ENCODE data around the gene NDUFA8. TPM values are rescaled to one million over a fixed set of nuclear protein-coding genes. Genes with fewer than 3 reads are reported as not detected.

The NDUFA8 gene
- total RNA-seq, 1 experiment from 2014 or later, result 70.7 TPM

DNA sequence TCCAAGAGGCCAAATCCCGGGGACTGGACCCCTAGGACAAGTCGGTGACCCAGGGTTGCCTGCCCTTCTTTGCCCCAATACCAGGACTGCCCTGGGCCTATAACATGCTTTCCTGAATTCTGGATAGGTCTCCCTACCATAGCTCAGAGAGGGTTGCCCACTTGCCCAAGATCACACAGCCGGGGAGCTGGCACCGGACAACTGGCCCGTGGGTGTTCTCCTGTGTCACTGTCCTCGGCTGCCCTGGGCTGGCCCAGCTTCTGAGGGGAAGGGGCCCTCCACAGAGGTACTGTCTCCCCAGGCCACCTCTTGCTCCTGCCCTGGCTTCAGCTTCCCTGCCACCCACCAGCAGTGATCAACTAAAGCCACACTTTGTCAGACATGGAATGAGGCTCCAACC is 37.6 kb downstream of the NDUFA8 start (continued):
- TF ChIP-seq, protein P1, sequence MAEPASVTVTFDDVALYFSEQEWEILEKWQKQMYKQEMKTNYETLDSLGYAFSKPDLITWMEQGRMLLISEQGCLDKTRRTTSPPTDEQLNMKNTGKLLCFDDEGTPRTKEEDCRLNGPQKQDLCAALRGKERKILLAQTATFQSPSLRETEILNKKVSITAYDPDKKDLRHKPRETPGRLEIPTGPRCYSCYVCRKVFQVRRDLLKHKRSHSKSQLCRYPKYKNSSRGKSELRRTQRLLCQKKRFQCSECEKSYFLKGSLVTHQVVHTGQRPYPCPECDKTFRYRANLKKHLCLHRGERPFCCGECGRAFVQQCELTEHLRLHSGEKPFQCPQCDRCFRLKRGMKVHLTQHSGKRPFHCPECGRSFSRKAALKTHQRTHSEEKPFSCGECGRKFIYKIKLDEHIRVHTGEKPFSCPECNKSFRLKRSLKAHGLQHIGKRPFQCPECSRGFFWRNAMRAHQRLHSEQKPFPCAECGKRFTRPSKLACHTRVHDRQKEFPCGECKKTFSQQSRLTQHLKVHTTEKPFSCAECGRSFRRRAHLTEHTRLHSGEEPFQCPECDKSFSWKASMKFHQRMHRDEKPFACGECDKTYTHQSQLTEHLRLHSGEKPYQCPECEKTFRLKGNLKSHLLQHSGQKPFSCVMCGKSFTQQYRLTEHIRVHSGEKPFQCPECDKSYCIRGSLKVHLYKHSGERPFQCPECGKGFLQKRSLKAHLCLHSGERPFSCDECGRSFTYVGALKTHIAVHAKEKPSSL (CRISPR knock-in tag; conservative IDR thresholded peaks at IDR 0.05), result no peak
- TF ChIP-seq CBFB (CRISPR knock-in tag; IDR thresholded peaks at IDR 0.05; ENCODE audit: low read depth) (no peak), ZNF121 (CRISPR knock-in tag; IDR thresholded peaks at IDR 0.05) (no peak), ZNF512 (CRISPR knock-in tag; IDR thresholded peaks at IDR 0.05; ENCODE audit: borderline replicate concordance) (no peak), TEAD4 (CRISPR knock-in tag; IDR thresholded peaks at IDR 0.05) (no peak), FOXK1 (CRISPR knock-in tag; IDR thresholded peaks at IDR 0.05) (no peak), PRDM15 (CRISPR knock-in tag; IDR thresholded peaks at IDR 0.05) (no peak), GRHL2 (CRISPR knock-in tag; IDR thresholded peaks at IDR 0.05; ENCODE audit: insufficient replicate concordance, severe bottlenecking) (no peak), JUN (CRISPR knock-in tag; IDR thresholded peaks at IDR 0.05) (no peak), SMAD4 (CRISPR knock-in tag; IDR thresholded peaks at IDR 0.05) (no peak), ESRRA (CRISPR knock-in tag; IDR thresholded peaks at IDR 0.05; ENCODE audit: borderline replicate concordance) (no peak), SOX15 (CRISPR knock-in tag; IDR thresholded peaks at IDR 0.05) (no peak)

DNA sequence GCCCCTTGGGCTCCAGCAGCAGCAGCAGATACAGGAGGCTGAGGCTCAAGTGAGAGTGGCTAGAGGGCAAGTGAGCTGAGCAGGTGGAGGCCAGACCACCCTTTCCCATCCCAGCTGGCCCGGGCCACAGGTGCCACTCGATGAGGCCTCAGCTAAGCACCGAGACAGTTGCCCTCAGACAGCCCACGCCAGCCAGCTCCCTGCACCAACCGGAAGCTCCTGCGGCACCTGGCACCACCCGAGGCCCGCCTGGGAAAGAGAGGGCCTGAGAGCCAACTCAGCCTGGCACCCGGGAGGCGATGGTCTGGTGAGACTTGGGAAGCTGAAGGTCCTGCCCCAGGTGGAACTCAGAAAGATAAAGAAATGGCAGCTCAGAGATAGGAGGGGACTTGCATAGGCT is 38.2 kb downstream of the NDUFA8 start:
- no peak for ATAC-seq
- Mint-ChIP-seq H3K4me3 (no peak overlapping the region), H3K27ac (no peak overlapping the region), H3K27me3 (ENCODE audit: low read depth) (peaks cover 22% of the 10 kb centered on the region), H3K4me1 (peaks cover 20% of the 10 kb centered on the region), H3K36me3 (no peaks in the 10 kb centered on the region), H3K9me3 (no peaks in the 10 kb centered on the region)
- ChIA-PET POLR2A (interaction anchor here (0.6 kb wide), 1 partner anchor 26 kb away, joined by 3 read pairs; no protein-coding TSS in a partner anchor), CTCF (interaction anchor here (2.5 to 24.3 kb wide), 10 partner anchors 12 to 235 kb away, joined by 10 to 627 read pairs (median 30); partner anchors contain the start of genes MORN5 and NDUFA8)
- DNase-seq (ENCODE audit: low spot score), result no peak
- TF ChIP-seq RORB (CRISPR knock-in tag; IDR thresholded peaks at IDR 0.05), result no peak
- TF ChIP-seq, protein P2, sequence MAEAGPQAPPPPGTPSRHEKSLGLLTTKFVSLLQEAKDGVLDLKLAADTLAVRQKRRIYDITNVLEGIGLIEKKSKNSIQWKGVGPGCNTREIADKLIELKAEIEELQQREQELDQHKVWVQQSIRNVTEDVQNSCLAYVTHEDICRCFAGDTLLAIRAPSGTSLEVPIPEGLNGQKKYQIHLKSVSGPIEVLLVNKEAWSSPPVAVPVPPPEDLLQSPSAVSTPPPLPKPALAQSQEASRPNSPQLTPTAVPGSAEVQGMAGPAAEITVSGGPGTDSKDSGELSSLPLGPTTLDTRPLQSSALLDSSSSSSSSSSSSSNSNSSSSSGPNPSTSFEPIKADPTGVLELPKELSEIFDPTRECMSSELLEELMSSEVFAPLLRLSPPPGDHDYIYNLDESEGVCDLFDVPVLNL (CRISPR knock-in tag; IDR thresholded peaks at IDR 0.05; ENCODE audit: borderline replicate concordance, low read depth), result no peak
- no peak for TF ChIP-seq NFE2L1 (CRISPR knock-in tag; IDR thresholded peaks at IDR 0.05)
- no peak for TF ChIP-seq RELA (CRISPR knock-in tag; IDR thresholded peaks at IDR 0.05; ENCODE audit: borderline replicate concordance)
- TF ChIP-seq, protein P3, sequence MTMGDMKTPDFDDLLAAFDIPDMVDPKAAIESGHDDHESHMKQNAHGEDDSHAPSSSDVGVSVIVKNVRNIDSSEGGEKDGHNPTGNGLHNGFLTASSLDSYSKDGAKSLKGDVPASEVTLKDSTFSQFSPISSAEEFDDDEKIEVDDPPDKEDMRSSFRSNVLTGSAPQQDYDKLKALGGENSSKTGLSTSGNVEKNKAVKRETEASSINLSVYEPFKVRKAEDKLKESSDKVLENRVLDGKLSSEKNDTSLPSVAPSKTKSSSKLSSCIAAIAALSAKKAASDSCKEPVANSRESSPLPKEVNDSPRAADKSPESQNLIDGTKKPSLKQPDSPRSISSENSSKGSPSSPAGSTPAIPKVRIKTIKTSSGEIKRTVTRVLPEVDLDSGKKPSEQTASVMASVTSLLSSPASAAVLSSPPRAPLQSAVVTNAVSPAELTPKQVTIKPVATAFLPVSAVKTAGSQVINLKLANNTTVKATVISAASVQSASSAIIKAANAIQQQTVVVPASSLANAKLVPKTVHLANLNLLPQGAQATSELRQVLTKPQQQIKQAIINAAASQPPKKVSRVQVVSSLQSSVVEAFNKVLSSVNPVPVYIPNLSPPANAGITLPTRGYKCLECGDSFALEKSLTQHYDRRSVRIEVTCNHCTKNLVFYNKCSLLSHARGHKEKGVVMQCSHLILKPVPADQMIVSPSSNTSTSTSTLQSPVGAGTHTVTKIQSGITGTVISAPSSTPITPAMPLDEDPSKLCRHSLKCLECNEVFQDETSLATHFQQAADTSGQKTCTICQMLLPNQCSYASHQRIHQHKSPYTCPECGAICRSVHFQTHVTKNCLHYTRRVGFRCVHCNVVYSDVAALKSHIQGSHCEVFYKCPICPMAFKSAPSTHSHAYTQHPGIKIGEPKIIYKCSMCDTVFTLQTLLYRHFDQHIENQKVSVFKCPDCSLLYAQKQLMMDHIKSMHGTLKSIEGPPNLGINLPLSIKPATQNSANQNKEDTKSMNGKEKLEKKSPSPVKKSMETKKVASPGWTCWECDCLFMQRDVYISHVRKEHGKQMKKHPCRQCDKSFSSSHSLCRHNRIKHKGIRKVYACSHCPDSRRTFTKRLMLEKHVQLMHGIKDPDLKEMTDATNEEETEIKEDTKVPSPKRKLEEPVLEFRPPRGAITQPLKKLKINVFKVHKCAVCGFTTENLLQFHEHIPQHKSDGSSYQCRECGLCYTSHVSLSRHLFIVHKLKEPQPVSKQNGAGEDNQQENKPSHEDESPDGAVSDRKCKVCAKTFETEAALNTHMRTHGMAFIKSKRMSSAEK (CRISPR knock-in tag; IDR thresholded peaks at IDR 0.05; ENCODE audit: borderline replicate concordance), result no peak
- TF ChIP-seq FOXJ3 (CRISPR knock-in tag; IDR thresholded peaks at IDR 0.05; ENCODE audit: borderline replicate concordance), result no peak
- TF ChIP-seq OVOL2 (CRISPR knock-in tag; IDR thresholded peaks at IDR 0.05; ENCODE audit: borderline replicate concordance), result no peak
- TF ChIP-seq, protein P4, sequence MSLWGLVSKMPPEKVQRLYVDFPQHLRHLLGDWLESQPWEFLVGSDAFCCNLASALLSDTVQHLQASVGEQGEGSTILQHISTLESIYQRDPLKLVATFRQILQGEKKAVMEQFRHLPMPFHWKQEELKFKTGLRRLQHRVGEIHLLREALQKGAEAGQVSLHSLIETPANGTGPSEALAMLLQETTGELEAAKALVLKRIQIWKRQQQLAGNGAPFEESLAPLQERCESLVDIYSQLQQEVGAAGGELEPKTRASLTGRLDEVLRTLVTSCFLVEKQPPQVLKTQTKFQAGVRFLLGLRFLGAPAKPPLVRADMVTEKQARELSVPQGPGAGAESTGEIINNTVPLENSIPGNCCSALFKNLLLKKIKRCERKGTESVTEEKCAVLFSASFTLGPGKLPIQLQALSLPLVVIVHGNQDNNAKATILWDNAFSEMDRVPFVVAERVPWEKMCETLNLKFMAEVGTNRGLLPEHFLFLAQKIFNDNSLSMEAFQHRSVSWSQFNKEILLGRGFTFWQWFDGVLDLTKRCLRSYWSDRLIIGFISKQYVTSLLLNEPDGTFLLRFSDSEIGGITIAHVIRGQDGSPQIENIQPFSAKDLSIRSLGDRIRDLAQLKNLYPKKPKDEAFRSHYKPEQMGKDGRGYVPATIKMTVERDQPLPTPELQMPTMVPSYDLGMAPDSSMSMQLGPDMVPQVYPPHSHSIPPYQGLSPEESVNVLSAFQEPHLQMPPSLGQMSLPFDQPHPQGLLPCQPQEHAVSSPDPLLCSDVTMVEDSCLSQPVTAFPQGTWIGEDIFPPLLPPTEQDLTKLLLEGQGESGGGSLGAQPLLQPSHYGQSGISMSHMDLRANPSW (CRISPR knock-in tag; conservative IDR thresholded peaks at IDR 0.05; ENCODE audit: low read depth), result no peak

Measured in WTC11 (cell line).